ENCODE data around the gene KAT7. TPM values are rescaled to one million over a fixed set of nuclear protein-coding genes. Genes with fewer than 3 reads are reported as not detected.
"Not testable (repeated sequence)": the region's sequence is repeated elsewhere in the genome, so short reads cannot be mapped to it uniquely, and the experiment has no call there.

Gene KAT7
- total RNA-seq, 1 donor from 2014 or later = 98.2 TPM

DNA sequence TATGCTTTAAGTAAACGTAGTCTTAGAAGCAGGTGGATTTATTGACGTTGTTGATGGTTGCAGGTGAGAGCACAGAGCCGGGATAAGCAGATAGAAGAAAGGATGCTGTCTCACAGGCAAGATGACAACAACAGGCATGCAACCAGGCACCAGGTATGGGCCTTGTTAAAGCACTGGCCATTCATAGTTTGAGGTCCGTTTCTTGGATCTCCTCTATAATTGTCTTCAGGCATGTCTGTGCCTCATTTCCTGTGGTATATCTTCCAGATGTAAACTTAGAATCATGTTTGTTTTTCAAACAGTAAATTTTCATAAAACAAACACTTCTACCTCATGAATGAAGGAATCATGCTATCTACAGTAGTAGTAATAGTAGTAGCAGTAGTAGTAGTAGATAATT lies 20.6 kb downstream of the KAT7 start:
- DNase-seq (ENCODE audit: low spot score) = no peak

DNA sequence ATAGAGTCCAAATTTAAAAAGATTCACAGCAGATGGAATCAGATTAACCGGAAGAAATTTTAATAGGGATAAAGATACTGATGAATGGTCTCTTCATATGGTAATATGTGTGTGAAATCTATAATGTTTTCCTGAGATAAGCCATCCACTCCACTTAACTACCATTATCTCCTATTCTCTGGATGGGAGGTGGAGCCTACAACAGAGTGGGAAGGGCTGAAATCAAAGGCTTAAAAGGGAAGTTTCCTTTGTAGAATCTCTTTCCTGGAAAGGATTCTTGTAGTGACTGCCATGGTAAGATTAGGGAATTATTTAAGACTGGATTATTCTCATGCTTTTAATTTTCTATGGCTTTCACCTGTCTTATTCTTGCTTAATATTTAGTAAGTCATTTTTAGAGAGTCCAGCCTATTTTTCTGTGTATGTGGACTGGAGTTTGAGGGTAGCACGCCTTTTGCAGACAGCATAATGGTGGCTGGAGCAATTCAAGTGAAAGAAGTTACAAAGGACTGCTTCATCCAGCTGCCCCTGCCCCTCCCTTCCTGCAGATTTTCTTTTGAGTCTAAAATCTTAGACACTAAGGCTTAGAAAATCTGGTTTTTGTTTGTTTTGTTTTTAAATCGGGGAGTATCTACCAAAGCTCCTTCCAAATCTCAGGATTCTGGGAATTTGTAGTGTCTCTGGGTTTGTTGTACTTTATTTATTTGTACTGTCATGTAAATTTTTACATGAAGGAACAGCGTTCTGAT lies 26.5 kb downstream of the KAT7 start:
- DNase-seq (ENCODE audit: low spot score) = no peak

- no peak for DNase-seq (ENCODE audit: low spot score)
Measured at GRCh38 chr17:49815761-49816281, 27.3 kb downstream of the KAT7 start.

GRCh38 chr17:49817993-49818392 lies 29.5 kb downstream of the KAT7 start:
- DNase-seq (ENCODE audit: low spot score) = no peak

DNA sequence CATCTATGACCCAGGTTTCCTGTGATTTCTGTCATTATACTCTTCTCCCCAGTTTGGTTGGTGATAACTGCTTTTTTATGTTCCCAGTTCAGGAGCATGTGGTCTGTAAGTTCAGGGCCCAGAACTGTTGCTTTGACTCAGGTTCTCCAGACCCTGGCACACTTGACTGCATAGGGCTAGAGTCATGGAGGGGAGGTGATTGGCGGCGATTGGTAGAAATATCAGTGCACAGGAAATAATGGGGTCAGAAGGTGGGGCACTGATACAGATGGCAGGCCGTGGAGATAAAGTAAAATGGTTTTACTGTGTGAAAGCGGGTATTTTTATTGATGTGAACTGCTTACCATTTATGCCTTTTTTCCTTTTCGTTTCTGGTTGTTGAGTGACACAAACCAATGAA lies 30.7 kb downstream of the KAT7 start:
- DNase-seq (ENCODE audit: low spot score) = no peak

GRCh38 chr17:49819651-49820050 lies 31.2 kb downstream of the KAT7 start:
- no peak for DNase-seq (ENCODE audit: low spot score)

DNA sequence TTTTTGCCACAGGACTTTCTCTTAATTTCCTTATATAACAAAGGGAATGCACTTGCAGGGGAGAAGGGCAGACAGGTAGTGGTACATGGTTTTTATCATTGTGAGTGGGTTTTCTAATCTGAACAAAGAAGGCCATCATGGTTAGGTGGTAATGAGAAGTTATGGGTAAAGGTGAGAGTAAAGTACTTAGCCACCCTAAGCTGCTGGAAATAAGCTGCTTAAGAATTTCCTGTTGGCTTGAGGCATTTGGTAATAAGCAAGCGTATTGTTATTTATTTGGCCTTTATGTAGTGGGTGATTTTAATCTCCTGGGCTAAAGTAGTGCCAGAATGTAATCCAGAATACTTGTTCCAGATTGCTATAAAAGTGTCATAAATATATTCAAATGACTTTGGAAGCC lies 32.3 kb downstream of the KAT7 start:
- no peak for DNase-seq (ENCODE audit: low spot score)

- DNase-seq (ENCODE audit: low spot score) = no peak
Measured at GRCh38 chr17:49821466-49821865, 33.0 kb downstream of the KAT7 start.

DNA sequence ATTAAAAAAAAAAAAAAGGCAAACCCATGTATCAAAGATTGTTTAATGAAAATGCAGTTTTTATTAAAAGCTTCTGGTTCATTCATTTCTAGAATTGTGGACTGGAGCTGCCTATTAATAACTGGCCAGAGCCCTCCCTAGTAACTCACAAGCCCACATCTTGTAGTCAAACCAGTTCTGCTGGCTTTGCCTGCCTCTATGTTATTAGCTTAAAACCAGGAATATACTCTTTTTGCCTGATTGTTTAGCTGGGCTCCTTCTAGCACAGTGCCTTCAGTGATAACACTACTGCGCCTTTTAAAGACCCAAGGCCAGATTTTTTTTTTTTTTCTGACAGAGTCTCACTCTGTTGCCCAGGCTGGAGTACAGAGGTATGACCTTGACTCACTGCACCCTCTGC lies 33.4 kb downstream of the KAT7 start:
- DNase-seq (ENCODE audit: low spot score) = no peak

DNA sequence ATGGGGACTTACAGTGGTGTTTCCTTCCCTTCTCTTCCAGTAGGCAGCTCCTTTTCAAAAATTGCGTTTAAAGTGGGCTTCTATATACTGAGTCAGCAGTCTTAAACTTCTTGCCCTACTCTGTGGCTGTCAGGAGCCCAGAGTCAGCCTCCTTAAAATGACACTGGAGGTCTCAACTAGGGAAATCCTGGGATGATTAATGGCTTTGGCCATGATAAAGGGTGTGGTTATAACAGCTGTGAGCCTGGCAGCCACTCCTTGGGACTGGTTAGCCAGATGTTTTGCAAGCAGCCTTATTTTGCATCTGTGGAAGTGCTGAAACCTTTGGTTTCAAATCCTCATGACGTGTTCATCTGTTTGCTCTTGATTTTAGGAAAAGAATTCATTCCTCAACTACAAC lies 34.3 kb downstream of the KAT7 start:
- no peak for DNase-seq (ENCODE audit: low spot score)

- DNase-seq (ENCODE audit: low spot score) = no peak
Measured at GRCh38 chr17:49823614-49824013, 35.1 kb downstream of the KAT7 start.

DNA sequence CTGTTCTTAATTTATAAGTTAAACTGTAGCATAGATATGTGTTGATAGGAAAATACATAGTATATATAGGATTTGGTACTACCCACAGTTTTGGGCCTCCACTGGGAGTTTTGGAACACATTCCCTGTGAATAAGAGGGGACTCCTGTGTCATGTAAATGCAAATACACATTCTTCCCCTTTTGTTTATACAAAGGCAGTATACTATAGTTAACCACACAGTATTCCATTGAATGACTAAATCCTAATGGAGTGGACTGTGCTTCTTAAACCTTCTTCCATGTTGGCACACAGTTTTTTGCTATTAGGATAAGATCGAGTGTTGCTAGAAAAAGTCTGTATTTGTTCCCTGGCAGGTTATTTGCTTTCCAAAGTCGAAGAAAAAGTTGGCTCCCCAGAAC lies 37.2 kb downstream of the KAT7 start:
- no peak for DNase-seq (ENCODE audit: low spot score)

DNA sequence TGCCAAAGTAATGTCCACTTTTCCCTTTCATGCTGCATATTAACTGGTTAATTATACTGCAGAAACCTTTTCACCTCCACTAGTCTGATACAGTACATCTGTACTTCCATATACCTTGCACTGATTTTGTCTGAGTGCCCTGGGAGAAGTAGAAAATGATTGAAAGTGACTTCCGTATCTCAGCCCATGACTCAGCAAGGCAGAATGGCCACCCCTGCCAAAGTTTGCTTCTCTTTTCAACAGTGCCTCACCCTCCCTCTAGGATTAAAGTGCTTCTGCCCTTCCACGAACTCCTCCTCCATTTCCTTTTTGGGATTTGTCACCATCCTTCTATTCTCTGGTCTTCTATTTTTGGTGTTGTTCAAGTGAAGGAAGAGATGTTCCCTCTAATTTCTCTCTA lies 39.8 kb downstream of the KAT7 start:
- DNase-seq (ENCODE audit: low spot score) = not testable (repeated sequence)

DNA sequence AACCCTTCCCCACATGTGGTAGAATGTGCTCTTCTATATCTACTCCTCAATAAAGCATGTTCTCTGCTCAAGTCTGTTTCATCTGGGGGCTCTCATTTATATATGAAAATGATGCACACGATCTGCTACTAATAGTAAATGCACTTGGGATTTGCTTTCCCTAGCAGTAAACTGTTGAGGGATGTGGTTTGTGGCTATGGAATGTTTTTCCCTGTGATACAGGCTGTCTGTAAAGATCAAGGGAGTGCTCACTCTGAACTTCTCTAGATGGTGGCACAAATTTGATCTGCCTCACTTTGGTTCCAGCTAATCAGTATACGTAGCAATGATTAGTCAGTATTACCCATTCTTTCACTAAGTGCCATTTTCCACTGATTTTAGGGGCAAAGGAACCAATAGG lies 40.5 kb downstream of the KAT7 start:
- DNase-seq (ENCODE audit: low spot score) = no peak

GRCh38 chr17:49830605-49831004 lies 42.1 kb downstream of the KAT7 start:
- no peak for DNase-seq (ENCODE audit: low spot score)

DNA sequence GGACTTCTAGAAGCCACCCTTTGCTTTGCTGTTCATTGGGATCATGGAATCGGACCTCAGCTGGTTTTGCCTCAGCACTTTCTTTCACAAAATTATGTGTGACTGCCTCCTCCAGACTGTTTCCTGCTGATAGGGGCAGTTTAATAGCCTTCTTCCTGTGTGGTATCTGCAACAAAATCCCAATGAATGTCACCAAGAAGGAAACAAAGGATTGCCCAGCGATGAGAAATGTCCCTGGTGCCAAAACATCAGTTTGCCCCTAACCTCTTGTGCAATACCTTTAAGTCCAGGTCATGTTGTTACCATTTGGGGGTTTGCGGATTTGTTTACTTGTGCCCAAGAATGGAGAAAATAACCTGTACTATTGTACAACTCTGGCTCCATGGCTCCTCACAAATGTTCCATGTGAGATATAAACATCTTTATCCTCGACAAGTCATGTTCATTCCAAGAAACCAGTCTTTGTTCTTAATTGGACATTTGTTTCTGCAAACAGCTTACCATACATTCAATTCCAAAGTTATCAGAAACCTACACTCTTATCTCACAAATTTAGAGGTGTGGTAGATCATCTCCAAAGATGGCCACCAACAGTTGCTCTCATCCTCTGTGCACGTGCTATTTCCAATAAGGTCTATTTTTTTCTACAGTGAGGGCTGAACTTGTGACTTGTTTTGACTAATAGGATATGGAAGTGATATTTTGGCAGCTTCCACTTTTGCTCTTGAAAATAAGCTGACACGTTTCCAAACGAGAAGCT lies 44.5 kb downstream of the KAT7 start:
- no peak for DNase-seq (ENCODE audit: low spot score)

- DNase-seq (ENCODE audit: low spot score) = no peak
Measured at GRCh38 chr17:49834118-49834743, 45.8 kb downstream of the KAT7 start.

DNA sequence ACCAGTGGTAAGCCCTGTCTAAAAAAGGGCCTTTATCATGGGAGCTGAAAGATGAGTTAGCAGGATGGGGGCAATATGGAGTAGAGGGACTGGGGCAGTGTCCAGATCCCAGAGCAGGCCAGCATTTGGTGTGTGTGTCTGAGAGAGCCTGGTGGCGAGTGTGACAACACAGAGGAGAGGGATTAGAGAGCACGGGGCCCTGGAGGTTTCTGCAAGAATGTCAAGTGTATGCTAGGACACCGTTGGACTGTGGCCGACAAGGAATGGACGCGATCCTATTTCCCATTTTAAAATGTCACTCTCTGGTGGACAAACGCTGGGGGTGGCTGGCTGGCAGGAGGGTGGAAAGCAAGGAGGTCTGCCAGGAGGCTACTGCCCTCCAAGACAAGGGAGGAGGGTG lies 47.0 kb downstream of the KAT7 start:
- no peak for DNase-seq (ENCODE audit: low spot score)

GRCh38 chr17:49836111-49837030 lies 47.9 kb downstream of the KAT7 start:
- DNase-seq (ENCODE audit: low spot score) = no peak

GRCh38 chr17:49839455-49839854 lies 51.0 kb downstream of the KAT7 start:
- DNase-seq (ENCODE audit: low spot score) = no peak

GRCh38 chr17:49841548-49841947 lies 53.1 kb downstream of the KAT7 start:
- DNase-seq (ENCODE audit: low spot score) = no peak

- no peak for DNase-seq (ENCODE audit: low spot score)
Measured at GRCh38 chr17:49842371-49842770, 53.9 kb downstream of the KAT7 start.

Data from ureter (tissue), 1 donor.